Muscle of leg (tissue), 11 donors: ENCODE measurements around the gene EMC7. TPM values are rescaled to one million over a fixed set of nuclear protein-coding genes. Genes with fewer than 3 reads are reported as not detected.

Experiments
- DNase-seq: peaks from one replicate; pipeline ENCODE4 v3.0.0; 2013
- H3K27ac ChIP-seq: one replicate; pipeline ENCODE4 v1.5.1; 2013; ENCODE audit warnings: mild to moderate bottlenecking, low read length, control low read depth
- H3K27me3 ChIP-seq: one replicate; pipeline ENCODE4 v1.6.1; 2013; ENCODE audit warnings: low read length; ENCODE audit not compliant: control insufficient read depth, insufficient read depth
- H3K36me3 ChIP-seq: one replicate; pipeline ENCODE4 v1.6.1; 2013; ENCODE audit warnings: low read length; ENCODE audit not compliant: control insufficient read depth, insufficient read depth
- H3K4me1 ChIP-seq: one replicate; pipeline ENCODE4 v1.6.1; 2013; ENCODE audit warnings: low read length; ENCODE audit not compliant: control insufficient read depth, insufficient read depth
- H3K4me3 ChIP-seq: one replicate; pipeline ENCODE4 v1.5.1; 2013; ENCODE audit warnings: low read length, control low read depth
- H3K9me3 ChIP-seq: replicated peaks from 2 replicates; pipeline ENCODE4 v1.6.1; 2013; ENCODE audit warnings: low read depth, low read length; ENCODE audit not compliant: control insufficient read depth
- WGBS: methylation state at CpG from one replicate; pipeline ENCODE4 v1.1.5; 2013; ENCODE audit warnings: missing lambda C conversion rate; ENCODE audit not compliant: insufficient coverage; 5-methylcytosine and 5-hydroxymethylcytosine counted together
- polyA plus RNA-seq, 8 donors: library from polyadenylated mRNA; unstranded; fragments of 120-200 nt; gene quantifications; one replicate each; pipeline versions ENCODE4 v1.2.1 to v1.2.3, GENCODE V29; 2013; ENCODE audit warnings: inconsistent platforms in 1 of 8, low replicate concordance in 1 of 8; ENCODE audit not compliant: insufficient read length in 8 of 8, insufficient read depth in 1 of 8
- total RNA-seq: library from RNA; stranded (reverse); fragments of 120-200 nt; gene quantifications from one replicate; pipeline ENCODE4 v1.2.4, GENCODE V29; 2013

EMC7 gene
- total and polyA plus RNA-seq, 9 donors: 26.2 to 55.7 (median 49.9) TPM

GRCh38 chr15:34106423-34106822 is 4.8 kb upstream of the EMC7 start:
- Histone ChIP-seq H3K27me3 (no peaks in the 10 kb centered on the region), H3K4me3 (no peak overlapping the region), H3K4me1 (peaks cover 2% of the 10 kb centered on the region), H3K36me3 (peaks cover 2% of the 10 kb centered on the region), H3K27ac (no peak overlapping the region), H3K9me3 (no peaks in the 10 kb centered on the region)
- no CpG with 5 or more reads among the region's 1 CpG for WGBS
- no peak for DNase-seq

- peaks cover 2% of the 10 kb centered on the region for H3K36me3 ChIP-seq
- H3K27ac ChIP-seq: peak overlapping the region; percentile 95
- WGBS: 35% methylated on average over 20 of the region's 29 CpGs
- no peak for DNase-seq
- H3K4me1 ChIP-seq: peaks cover 2% of the 10 kb centered on the region
- no peaks in the 10 kb centered on the region for H3K9me3 ChIP-seq
- peak overlapping the region; percentile 91 for H3K4me3 ChIP-seq
- no peaks in the 10 kb centered on the region for H3K27me3 ChIP-seq
Measured at GRCh38 chr15:34102175-34102925, 688 bp upstream of the EMC7 start.

DNA sequence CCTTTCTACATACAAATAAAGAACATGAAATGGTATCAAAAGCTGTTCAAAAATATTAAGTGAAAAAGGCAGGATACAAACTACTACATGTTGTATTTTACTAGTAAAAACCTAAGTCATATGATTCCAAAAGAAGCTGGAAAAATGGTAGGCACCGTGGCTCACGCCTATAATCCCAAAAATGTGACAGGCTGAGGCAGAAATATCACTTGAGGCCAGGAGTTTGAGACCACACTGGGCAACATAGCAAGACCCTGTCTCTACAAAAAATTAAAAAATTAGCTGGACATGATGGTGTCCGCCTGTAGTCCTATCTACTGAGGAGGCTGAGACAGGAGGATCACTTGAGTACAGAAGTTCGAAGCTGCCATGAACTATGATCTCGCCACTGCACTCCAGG is 1.7 kb downstream of the EMC7 start:
- Histone ChIP-seq H3K36me3 (peaks cover 2% of the 10 kb centered on the region), H3K9me3 (no peaks in the 10 kb centered on the region), H3K4me3 (no peak overlapping the region), H3K27ac (no peak overlapping the region), H3K4me1 (peaks cover 2% of the 10 kb centered on the region), H3K27me3 (no peaks in the 10 kb centered on the region)
- WGBS: no CpG with 5 or more reads among the region's 5 CpGs
- DNase-seq: no peak

DNA sequence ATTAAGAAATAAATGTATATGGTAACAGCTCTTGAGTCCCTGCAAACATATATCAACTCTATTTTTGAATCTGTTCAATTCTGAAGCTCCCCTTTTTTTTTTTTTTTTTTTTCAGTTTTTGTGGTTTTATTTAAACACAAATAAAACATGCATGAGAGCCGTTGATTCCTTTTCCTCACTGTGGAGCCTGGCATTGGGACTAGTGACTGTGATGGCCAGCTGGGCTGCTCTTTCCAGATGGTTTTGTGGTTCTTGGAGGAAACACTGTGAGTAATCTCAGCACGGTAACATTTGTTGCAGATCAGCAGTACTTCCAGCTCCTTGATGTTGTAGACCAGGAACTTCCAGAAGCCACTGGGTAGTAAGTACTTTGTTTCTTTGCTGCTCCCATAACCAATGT is 15.9 kb downstream of the EMC7 start:
- H3K4me3 ChIP-seq: no peak overlapping the region
- WGBS: no CpG with 5 or more reads among the region's 2 CpGs

DNA sequence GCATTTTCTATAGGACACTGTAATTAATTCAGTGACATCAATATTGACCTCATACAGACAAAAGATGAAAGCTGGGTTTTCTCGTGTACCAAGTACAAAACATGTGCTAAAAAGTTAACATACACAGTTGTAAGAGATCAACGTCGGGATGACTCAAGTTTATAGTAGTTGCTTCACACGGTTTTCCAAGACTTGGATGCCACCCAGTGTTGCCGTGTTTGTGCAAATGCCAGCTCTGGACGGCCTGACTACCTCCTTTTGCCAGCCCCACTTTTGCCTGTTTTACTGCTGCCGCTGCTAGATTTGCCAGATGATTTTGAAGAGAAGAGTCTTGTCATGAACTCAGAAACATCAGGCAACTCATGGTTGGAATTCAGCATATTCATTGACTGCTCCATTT is 17.6 kb downstream of the EMC7 start:
- 85% methylated on average over 6 of the region's 7 CpGs for WGBS
- H3K27ac ChIP-seq: no peak overlapping the region
- no peak overlapping the region for H3K4me3 ChIP-seq
- H3K27me3 ChIP-seq: no peaks in the 10 kb centered on the region
- no peak for DNase-seq
- no peaks in the 10 kb centered on the region for H3K4me1 ChIP-seq
- H3K9me3 ChIP-seq: no peaks in the 10 kb centered on the region
- peaks cover 12% of the 10 kb centered on the region for H3K36me3 ChIP-seq

More for the DNA sequence above, 15.9 kb downstream of the EMC7 start:
- Histone ChIP-seq H3K4me1 (no peaks in the 10 kb centered on the region), H3K27me3 (no peaks in the 10 kb centered on the region), H3K9me3 (no peaks in the 10 kb centered on the region), H3K27ac (no peak overlapping the region), H3K36me3 (peaks cover 14% of the 10 kb centered on the region)
- DNase-seq: no peak

- Histone ChIP-seq H3K36me3 (peaks cover 2% of the 10 kb centered on the region), H3K9me3 (no peaks in the 10 kb centered on the region), H3K4me1 (no peaks in the 10 kb centered on the region), H3K27me3 (no peaks in the 10 kb centered on the region), H3K27ac (no peak overlapping the region), H3K4me3 (no peak overlapping the region)
- no peak for DNase-seq
- WGBS: no CpG with 5 or more reads among the region's 4 CpGs
Measured at GRCh38 chr15:34079904-34080303, 21.8 kb downstream of the EMC7 start.

- no peak for DNase-seq
- H3K9me3 ChIP-seq: no peaks in the 10 kb centered on the region
- no CpG with 5 or more reads among the region's 3 CpGs for WGBS
Measured at GRCh38 chr15:34078900-34079299, 22.8 kb downstream of the EMC7 start.

GRCh38 chr15:34076785-34077184 is 24.9 kb downstream of the EMC7 start:
- H3K4me3 ChIP-seq: no peak overlapping the region
- 91% methylated on average over 4 of the region's 4 CpGs for WGBS
- DNase-seq: no peak
- H3K36me3 ChIP-seq: no peaks in the 10 kb centered on the region
- no peaks in the 10 kb centered on the region for H3K9me3 ChIP-seq
- no peaks in the 10 kb centered on the region for H3K4me1 ChIP-seq
- no peaks in the 10 kb centered on the region for H3K27me3 ChIP-seq
- H3K27ac ChIP-seq: no peak overlapping the region

More at GRCh38 chr15:34078900-34079299, 22.8 kb downstream of the EMC7 start:
- H3K4me1 ChIP-seq: no peaks in the 10 kb centered on the region
- H3K36me3 ChIP-seq: no peaks in the 10 kb centered on the region
- H3K27me3 ChIP-seq: no peaks in the 10 kb centered on the region
- no peak overlapping the region for H3K4me3 ChIP-seq
- no peak overlapping the region for H3K27ac ChIP-seq

- no peaks in the 10 kb centered on the region for H3K36me3 ChIP-seq
- H3K4me3 ChIP-seq: no peak overlapping the region
- H3K9me3 ChIP-seq: no peaks in the 10 kb centered on the region
- no peaks in the 10 kb centered on the region for H3K4me1 ChIP-seq
- no peak overlapping the region for H3K27ac ChIP-seq
- no CpG with 5 or more reads among the region's 6 CpGs for WGBS
- no peaks in the 10 kb centered on the region for H3K27me3 ChIP-seq
- no peak for DNase-seq
Measured at GRCh38 chr15:34070003-34070402, 31.7 kb downstream of the EMC7 start.

GRCh38 chr15:34065941-34066340 is 35.7 kb downstream of the EMC7 start:
- no peaks in the 10 kb centered on the region for H3K36me3 ChIP-seq
- WGBS: 83% methylated on average over 8 of the region's 8 CpGs
- no peaks in the 10 kb centered on the region for H3K27me3 ChIP-seq
- no peaks in the 10 kb centered on the region for H3K4me1 ChIP-seq
- DNase-seq: no peak
- no peak overlapping the region for H3K27ac ChIP-seq
- H3K9me3 ChIP-seq: no peaks in the 10 kb centered on the region
- no peak overlapping the region for H3K4me3 ChIP-seq

GRCh38 chr15:34065261-34065660 is 36.4 kb downstream of the EMC7 start:
- DNase-seq: peak; percentile 11
- Histone ChIP-seq H3K27ac (no peak overlapping the region), H3K36me3 (no peaks in the 10 kb centered on the region), H3K4me1 (no peaks in the 10 kb centered on the region), H3K4me3 (no peak overlapping the region), H3K9me3 (no peaks in the 10 kb centered on the region), H3K27me3 (no peaks in the 10 kb centered on the region)
- no CpG with 5 or more reads among the region's 3 CpGs for WGBS
